Retina (tissue), 1 donor: ENCODE measurements around the gene PAH.

Source experiments
- DNase-seq: peaks from one replicate; pipeline ENCODE4 v3.0.0-alpha.2; 2016

Gene PAH

DNA sequence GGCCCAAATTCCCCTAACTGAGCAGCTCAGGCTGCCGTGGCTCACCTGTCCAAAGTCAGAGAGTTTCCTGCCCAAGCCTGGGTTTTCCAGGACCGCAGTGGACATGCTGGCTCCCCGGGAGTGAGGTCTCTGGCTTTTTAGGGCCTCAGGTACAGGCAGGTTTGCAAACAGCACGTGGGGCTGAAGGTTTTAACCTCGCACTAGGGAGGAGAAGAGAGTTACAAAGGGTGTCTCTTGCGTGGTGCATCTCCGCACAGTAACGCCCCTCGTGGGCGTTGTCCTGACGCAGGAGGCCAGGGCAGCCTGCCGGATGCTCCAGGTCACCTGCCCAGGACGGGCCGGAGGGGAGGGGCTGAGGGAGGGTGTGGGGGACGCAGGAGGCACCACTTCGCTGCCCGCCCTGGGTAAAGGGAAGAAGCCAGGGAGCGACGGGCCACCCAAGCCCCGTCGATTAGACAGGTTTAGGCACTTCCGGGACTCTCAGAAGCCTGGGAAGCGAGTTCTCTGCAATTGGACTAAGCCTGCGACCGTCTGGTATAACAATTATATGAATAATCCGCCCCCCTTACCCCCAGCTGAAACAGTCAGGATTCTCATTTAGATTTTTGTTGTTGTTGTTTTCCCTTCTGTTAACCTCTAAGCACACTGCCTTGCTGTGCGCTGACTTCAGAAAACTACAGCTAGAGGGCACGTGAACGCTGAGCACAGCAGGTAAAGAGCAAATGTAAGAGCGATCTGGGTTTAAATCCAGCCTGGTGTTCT, at the start of gene PAH:
PAH (minus strand) TSS at position 219 of the 762 bp plus-strand sequence; CDS start at position 105, 114 bp downstream.
- DNase-seq: peak; percentile 65

DNA sequence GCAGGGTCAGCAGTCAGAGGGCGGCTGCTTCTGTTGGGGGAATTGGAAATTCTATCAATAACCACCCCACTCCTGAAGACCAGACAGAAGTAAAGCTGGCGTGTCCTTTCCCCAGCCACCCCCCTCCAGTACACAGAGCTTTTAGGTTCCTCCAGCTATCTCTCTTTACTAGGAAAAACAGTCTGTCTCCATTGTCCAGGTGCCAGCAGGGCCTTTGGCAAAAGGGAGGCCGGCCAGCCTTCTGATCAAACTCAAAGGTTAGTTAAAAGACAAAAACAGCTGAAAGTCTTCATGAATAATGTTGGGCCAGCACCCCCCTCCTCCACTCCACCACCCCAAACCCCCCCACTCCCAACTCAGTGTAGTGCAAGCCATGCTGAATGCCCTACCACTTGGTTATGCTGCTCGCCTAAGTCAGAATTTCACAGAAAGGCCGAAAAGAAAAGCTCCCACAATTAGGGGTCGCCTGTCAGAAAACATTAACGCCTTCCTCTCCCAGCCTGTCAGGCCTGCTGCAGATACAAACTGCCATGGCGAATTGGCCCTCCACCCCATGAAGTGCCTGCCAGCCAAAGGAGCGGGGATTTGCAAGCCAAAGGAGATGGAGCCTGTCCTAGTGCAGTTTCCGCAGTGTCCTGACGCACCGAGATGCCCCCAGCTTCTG, 49.3 kb upstream of the PAH start:
- peak; percentile 66 for DNase-seq

DNA sequence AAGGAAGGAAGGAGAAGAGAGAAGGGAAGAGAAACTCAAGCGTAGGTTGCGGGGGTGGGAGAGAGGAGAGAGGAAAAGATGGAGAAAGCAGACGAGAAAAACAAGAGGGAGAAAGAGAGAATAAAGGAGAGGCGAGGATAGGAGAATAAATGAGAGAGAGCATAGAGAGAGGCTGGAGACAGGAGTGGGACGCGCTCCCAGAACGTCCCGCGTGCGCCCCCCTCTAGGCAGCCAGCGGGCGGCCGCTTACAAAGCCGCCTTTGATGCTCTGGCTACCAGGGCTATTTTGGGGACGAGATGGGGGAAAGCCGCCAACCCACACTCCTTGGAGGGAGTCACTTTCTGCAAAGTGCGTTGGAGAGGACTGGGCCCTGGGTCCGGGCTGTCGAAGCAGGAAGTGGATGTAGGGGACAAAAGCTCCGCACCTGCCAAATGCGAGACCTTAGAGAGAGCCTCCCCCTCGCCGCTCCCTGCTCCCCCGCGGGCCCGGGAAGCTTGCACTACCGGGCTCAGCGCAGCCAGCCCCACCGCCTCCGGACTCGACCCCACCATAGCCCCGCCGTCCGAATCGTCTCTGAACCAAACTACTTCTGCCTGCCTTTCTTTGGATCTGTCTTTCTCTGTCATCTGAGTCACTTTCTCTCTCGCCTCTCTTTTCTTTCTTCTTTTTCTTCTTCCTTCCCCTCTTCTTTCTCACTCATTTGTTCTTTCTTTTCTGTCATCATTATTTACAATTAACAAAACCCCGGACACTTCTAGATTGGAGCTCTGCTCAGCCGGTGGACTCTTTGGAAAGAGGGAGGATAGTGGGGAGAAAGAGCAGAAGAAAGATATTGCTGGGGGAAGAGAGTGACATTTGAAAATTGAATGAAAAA, 48.5 kb upstream of the PAH start:
- DNase-seq: peak; percentile 70

DNA sequence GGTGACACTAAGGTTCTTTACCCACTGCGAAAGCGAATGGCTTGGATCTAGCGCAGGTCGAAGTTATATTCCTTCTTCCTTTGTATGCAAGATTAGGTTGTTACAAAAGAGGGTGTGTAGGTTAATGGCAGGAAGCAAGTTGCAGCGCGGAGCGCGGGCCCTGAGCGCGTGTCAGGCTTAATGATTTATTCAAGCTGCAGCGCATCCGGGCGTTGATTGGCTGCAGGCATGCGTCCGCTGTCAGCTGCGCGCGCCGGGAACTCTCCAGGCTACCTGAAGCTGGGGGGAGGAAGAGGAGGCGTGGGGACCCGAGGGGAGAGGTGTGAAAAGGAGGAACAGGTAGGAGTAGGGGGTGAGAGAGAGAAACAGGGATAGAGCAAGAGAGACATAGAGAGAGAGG, 47.8 kb upstream of the PAH start:
- peak; percentile 81 for DNase-seq

DNA sequence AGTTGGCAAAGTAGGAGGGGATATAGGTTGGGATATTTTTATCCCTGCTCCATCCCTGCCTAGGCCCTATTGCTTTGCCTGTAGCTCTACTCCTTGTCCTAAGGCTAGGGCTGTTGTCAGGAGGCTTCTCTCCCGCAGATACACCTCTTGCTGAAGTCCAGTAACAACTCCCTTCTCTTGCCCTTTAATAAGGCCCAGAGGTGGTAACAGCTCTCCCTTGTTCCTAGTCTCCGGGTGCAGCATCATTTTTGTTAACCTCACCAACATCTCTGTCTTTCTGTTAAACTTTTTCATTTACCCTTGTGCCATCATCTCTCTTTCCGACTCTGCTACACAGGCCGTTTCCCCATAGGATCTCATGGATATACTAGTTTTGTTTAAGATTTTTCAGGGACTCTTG, 46.8 kb upstream of the PAH start:
- DNase-seq: no peak

DNA sequence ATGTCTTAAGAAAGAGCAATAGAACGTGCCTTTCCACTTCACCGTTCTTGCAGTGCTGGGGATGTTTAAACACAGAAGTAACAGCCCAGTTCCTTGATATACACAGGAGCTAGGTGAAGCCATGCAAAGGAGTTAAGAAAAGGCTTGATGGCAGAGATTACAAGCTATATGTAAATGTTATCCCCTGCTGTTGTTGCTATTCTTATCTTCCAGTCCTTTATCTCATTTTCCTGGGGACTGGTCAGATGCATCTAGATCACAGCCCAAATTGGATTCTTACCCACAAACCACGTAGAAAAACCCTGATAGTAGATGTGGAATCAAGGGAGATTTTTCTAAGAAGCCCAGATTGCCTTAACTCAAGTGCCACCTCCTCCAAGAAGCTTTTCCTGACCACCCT, 45.9 kb upstream of the PAH start:
- DNase-seq: no peak

- DNase-seq: no peak
These were observed 45.5 kb upstream of the PAH start for GRCh38 chr12:102962532-102962931.

DNA sequence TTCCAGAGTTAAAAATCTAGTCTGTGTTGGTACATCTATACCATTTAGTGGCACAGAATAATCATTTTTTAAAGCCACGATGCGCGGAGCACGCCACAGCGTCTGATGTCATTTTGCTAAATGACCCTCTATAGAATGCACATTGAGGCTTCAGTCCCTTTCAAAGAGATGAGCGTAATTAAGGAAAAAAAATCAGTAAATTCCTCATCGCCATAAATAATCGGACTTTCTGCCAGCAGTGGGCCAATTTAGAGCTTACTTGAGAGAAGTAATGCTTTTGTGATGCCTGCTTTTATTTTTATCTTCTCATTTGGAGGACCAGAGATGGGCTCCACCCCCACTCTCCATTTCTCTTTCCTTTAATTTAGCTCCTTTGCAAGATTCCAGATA, 44.4 kb upstream of the PAH start:
- peak; percentile 89 for DNase-seq

DNA sequence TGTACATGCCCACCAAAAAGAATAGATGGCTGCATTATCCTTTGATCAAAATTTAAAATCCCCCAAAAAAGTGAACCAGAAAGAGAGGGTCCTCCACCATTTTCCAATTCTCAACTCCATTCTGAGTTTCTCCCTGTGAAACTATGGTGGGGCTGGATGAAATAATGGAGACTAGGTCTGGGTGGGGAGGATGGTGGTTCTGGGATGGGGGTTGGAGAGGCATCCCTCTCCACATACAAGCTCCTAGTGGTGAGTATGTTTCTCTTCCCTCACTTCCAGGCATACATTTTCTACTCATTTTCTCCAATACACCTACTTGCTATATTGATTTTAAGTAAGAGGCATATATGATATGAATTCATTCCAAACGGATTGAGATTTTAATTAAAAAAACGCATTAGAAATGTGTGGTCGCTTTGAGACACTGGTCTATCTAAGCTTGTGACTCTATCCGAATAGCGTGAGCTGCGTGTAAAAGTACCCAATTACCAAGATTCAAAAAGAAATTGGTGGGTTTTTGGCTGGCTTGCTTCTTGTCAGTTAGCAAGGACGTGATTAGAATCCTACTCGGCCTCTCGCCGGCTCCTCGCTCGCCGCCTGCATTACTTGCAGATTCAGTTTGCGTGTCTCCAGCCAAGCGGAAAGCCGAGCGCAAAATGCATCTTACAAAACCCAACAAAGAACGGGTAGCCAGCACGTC, 43.9 kb upstream of the PAH start:
- DNase-seq: peak; percentile 91

DNA sequence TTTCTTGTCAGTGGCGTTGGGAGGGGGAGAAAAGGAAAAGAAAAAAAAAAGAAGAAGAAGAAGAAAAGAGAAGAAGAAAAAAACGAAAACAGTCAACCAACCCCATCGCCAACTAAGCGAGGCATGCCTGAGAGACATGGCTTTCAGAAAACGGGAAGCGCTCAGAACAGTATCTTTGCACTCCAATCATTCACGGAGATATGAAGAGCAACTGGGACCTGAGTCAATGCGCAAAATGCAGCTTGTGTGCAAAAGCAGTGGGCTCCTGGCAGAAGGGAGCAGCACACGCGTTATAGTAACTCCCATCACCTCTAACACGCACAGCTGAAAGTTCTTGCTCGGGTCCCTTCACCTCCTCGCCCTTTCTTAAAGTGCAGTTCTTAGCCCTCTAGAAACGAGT, 42.3 kb upstream of the PAH start:
- DNase-seq: peak; percentile 44

GRCh38 chr12:102958830-102959176, 41.8 kb upstream of the PAH start:
- DNase-seq: no peak

DNA sequence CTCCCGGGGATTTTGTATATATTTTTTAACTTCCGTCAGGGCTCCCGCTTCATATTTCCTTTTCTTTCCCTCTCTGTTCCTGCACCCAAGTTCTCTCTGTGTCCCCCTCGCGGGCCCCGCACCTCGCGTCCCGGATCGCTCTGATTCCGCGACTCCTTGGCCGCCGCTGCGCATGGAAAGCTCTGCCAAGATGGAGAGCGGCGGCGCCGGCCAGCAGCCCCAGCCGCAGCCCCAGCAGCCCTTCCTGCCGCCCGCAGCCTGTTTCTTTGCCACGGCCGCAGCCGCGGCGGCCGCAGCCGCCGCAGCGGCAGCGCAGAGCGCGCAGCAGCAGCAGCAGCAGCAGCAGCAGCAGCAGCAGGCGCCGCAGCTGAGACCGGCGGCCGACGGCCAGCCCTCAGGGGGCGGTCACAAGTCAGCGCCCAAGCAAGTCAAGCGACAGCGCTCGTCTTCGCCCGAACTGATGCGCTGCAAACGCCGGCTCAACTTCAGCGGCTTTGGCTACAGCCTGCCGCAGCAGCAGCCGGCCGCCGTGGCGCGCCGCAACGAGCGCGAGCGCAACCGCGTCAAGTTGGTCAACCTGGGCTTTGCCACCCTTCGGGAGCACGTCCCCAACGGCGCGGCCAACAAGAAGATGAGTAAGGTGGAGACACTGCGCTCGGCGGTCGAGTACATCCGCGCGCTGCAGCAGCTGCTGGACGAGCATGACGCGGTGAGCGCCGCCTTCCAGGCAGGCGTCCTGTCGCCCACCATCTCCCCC, 41.2 kb upstream of the PAH start:
- peak; percentile 90 for DNase-seq

GRCh38 chr12:102957339-102958050, 40.5 kb upstream of the PAH start, which contains the start of gene ASCL1:
Gene ASCL1, plus strand, starts transcription at chr12:102957674. Its CDS starts 571 bp downstream, at chr12:102958245.
- peak; percentile 91 for DNase-seq

- peak; percentile 63 for DNase-seq
These were observed 39.8 kb upstream of the PAH start for GRCh38 chr12:102956738-102957327.

DNA sequence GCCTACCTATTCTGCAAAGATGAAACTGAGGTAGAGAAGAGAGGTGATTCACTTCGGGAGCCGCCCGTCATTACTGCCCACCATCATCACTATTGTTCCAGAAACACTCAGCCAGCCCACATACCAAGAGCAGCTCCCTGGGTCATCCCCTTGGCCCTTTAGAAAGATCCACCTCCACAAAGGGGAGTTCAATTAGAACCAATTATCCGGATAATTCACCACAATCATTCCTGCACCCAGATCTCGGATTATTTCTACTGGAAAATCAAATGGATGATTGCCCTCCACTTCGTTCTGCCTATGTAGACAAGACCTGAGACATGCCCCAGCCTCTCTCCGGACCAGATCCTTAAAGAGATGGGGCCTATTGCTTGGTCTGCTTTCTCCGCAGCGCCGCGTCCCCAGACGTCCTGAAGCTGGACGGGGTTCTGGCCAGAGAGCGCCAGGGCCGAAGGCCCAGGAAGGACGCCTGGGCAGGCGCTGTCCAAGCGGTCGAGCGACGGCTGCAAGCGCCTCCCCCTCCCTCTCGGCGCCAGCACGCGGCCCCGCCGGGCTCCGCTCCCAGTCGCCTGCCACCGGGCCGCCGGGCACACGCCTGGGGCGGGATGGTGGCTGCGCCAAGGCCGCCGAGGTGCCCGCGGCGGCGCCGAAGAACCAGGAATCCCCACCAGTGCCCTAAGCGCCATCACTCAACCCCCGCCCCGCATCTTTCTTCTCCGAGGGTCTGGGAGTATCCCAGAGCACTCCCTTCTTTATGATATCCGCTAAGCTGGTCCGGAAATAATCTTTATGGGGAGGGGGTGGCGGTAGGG, 39.1 kb upstream of the PAH start:
- DNase-seq: peak; percentile 81

- DNase-seq: no peak
These were observed 37.1 kb upstream of the PAH start for GRCh38 chr12:102954134-102954533.

- no peak for DNase-seq
These were observed 36.2 kb upstream of the PAH start for GRCh38 chr12:102953221-102953620.

DNA sequence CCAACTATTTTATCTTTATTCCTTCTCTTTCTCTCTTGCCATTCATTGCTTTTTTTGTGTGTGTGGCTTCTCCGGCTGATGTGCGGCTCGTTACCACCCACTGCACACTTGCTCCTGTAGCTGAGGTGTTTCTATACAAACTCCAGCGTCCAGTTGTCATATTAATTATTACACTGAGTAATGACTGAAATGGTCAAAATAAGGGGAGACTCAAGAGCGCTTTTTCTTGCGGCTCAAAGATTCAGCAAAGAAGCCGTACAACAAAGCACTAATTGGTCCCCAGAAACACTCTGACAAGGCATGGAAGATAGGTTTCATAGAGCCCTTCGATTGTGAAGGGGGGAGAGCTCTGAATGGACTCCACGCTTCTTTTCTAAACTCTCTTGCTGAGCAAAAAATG, 34.8 kb upstream of the PAH start:
- peak; percentile 70 for DNase-seq

- peak; percentile 85 for DNase-seq
These were observed 34.0 kb upstream of the PAH start for GRCh38 chr12:102950950-102951619.
